Measurements from ENCODE around the gene ATP5PB.

DNA sequence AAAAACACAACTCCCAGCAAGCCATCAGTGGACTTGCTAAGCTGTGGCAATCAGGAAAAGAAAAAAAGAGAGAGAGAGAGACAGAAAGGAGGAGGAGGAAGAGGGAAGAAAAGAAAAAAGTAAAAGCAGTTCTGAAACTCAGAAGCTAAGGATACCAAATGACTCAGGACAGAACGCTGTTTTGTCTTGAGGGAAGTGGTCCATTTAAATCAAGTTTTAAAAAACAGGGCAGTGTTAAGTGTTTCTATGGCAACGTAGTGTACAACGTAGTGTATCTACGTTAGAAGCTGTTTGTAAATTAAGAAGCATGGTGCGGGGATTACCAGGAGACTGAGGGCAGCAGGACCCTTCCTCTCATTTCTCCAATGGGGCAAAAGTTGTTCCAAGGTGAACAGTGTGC is 48.3 kb downstream of the ATP5PB start:
- TF ChIP-seq, protein P1, sequence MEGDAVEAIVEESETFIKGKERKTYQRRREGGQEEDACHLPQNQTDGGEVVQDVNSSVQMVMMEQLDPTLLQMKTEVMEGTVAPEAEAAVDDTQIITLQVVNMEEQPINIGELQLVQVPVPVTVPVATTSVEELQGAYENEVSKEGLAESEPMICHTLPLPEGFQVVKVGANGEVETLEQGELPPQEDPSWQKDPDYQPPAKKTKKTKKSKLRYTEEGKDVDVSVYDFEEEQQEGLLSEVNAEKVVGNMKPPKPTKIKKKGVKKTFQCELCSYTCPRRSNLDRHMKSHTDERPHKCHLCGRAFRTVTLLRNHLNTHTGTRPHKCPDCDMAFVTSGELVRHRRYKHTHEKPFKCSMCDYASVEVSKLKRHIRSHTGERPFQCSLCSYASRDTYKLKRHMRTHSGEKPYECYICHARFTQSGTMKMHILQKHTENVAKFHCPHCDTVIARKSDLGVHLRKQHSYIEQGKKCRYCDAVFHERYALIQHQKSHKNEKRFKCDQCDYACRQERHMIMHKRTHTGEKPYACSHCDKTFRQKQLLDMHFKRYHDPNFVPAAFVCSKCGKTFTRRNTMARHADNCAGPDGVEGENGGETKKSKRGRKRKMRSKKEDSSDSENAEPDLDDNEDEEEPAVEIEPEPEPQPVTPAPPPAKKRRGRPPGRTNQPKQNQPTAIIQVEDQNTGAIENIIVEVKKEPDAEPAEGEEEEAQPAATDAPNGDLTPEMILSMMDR (optimal IDR thresholded peaks at IDR 0.05 in 1 of 3, IDR thresholded peaks at IDR 0.05 in 1 of 3, conservative IDR thresholded peaks at IDR 0.05 in 1 of 3; ENCODE audit: extremely low read depth in 1 of 3, insufficient read depth in 2 of 3, low read length in 3 of 3): no peak
- TF ChIP-seq EZH2 (IDR thresholded peaks at IDR 0.05; ENCODE audit: low read length): no peak
